Measurements from ENCODE around the gene CD63. TPM values are rescaled to one million over a fixed set of nuclear protein-coding genes. Genes with fewer than 3 reads are reported as not detected.
A peak's percentile ranks its signal among the peaks of the same experiment; 100 is the strongest.

CD63 gene
- total and polyA plus RNA-seq, 2 of the 4 experiments (the other 2 are of a cell fraction) = 995 to 1,398 TPM

GRCh38 chr12:55738123-55739024 is 9.6 kb upstream of the CD63 start:
- POLR2A ChIA-PET (ENCODE audit: unreplicated experiment) = interaction anchor here (0.5 to 1.6 kb wide), 3 partner anchors 9 to 380 kb away, joined by 3 to 5 read pairs (median 4); partner anchors contain the start of genes CD63 and ZC3H10
- intact Hi-C loops (cut with micrococcal nuclease) = loop anchor here (1.0 to 5.0 kb wide), 6 partner anchors 59 to 367 kb away; partner anchors contain the start of gene RPS26
- DNase-seq = peak; percentile 82

More at GRCh38 chr12:55738123-55739024, 9.6 kb upstream of the CD63 start:
- H2BK120ac ChIP-seq (ENCODE audit: low read depth, low read length) = peak overlapping the region; percentile 63
- peak overlapping the region; percentile 96 for H2AFZ ChIP-seq (replicated peaks; ENCODE audit: low read length, poor library complexity)
- peaks cover 6% of the 10 kb centered on the region for H3K4me1 ChIP-seq (ENCODE audit: control insufficient read depth, insufficient read depth, low read length)
- peak overlapping the region; percentile 66 to 88; a peak in 3 of 4 replicates for H4K8ac ChIP-seq (ENCODE audit: low read depth in 2 of 2, low read length in 2 of 2)
- H4K20me1 ChIP-seq (ENCODE audit: insufficient read depth, low read length) = no peaks in the 10 kb centered on the region
- dilution Hi-C loops (cut with HindIII; ENCODE audit: low sequenced_read_pairs, unreplicated experiment) (no loop called here), in situ Hi-C loops (cut with MboI; ENCODE audit: low sequenced_read_pairs) (loop anchor here (5.0 kb wide), 1 partner anchor 204 kb away; no protein-coding TSS in a partner anchor)
- peak overlapping the region; percentile 39 for H4K91ac ChIP-seq (ENCODE audit: insufficient read depth, low read depth, low read length)
- H2AK9ac ChIP-seq (replicated peaks; ENCODE audit: low read depth, low read length, poor library complexity) = peak overlapping the region; percentile 77
- H2AK5ac ChIP-seq (ENCODE audit: low read depth, low read length) = no peak overlapping the region
- no peaks in the 10 kb centered on the region for H3K36me3 ChIP-seq (ENCODE audit: control insufficient read depth, insufficient read depth, low read length)
- peak overlapping the region; percentile 46; the same call in 1 of the 2 replicates for H2BK20ac ChIP-seq (ENCODE audit: low read depth, low read length)
- BruUV-seq (replicated peaks) = no TSS peak
- H3K27me3 ChIP-seq (ENCODE audit: control insufficient read depth, insufficient read depth, low read length) = no peaks in the 10 kb centered on the region
- peak overlapping the region; percentile 69 for H3K23ac ChIP-seq (ENCODE audit: low read depth, low read length)
- peak overlapping the region; percentile 70 for H3K4ac ChIP-seq (ENCODE audit: low read depth, low read length)
- CTCF ChIA-PET = interaction anchor here (0.6 to 2.7 kb wide), 23 partner anchors 9 to 306 kb away, joined by 3 to 16 read pairs (median 4); partner anchors contain the start of genes CD63, ORMDL2 and SARNP
- TF ChIP-seq MAFK (IDR thresholded peaks at IDR 0.05; ENCODE audit: low read depth, low read length) = peak; percentile 91
- TF ChIP-seq CTCF (conservative IDR thresholded peaks at IDR 0.05; ENCODE audit: low read depth, low read length) = peak; percentile 93
- peak; percentile 65 for TF ChIP-seq RFX5 (IDR thresholded peaks at IDR 0.05; ENCODE audit: low read depth, low read length)
- TF ChIP-seq, protein P1, sequence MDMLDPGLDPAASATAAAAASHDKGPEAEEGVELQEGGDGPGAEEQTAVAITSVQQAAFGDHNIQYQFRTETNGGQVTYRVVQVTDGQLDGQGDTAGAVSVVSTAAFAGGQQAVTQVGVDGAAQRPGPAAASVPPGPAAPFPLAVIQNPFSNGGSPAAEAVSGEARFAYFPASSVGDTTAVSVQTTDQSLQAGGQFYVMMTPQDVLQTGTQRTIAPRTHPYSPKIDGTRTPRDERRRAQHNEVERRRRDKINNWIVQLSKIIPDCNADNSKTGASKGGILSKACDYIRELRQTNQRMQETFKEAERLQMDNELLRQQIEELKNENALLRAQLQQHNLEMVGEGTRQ (IDR thresholded peaks at IDR 0.05; ENCODE audit: low read depth, low read length) = no peak
- TF ChIP-seq MXI1 (IDR thresholded peaks at IDR 0.05; ENCODE audit: borderline replicate concordance, low read depth, low read length) = peak; percentile 24; the same call in 1 of the 2 replicates
- TF ChIP-seq MAZ (IDR thresholded peaks at IDR 0.05; ENCODE audit: borderline replicate concordance, low read depth, low read length) = no peak
- TF ChIP-seq RAD21 (IDR thresholded peaks at IDR 0.05; ENCODE audit: low read length) = peak; percentile 89
- TF ChIP-seq ELK1 (IDR thresholded peaks at IDR 0.05; ENCODE audit: borderline replicate concordance, low read depth, low read length) = no peak
- no peak for TF ChIP-seq BHLHE40 (IDR thresholded peaks at IDR 0.05; ENCODE audit: low read depth, low read length)
- TF ChIP-seq SMC3 (IDR thresholded peaks at IDR 0.05; ENCODE audit: low read depth, low read length) = peak; percentile 76
- H3K56ac ChIP-seq (ENCODE audit: extremely low read depth, insufficient read depth, low read length) = peak overlapping the region; percentile 22; the same call in 1 of the 2 replicates
- H3K9me3 ChIP-seq (ENCODE audit: control insufficient read depth, insufficient read depth, low read length) = no peaks in the 10 kb centered on the region
- peaks cover 0 to 11% of the 10 kb centered on the region in 2 experiments; a peak in 1 of 4 replicates for H3K79me1 ChIP-seq (ENCODE audit: low read depth in 1 of 2, low read length in 2 of 2)
- H3K4me2 ChIP-seq (ENCODE audit: low read depth, low read length) = peak overlapping the region; percentile 92
- H3K27ac ChIP-seq (ENCODE audit: insufficient read depth, low read length) = peak overlapping the region; percentile 47
- H3K4me3 ChIP-seq (ENCODE audit: insufficient read depth, low read depth, low read length) = peak overlapping the region; percentile 68
- peak overlapping the region; percentile 8 for H3K18ac ChIP-seq (ENCODE audit: low read depth, low read length)
- H4K5ac ChIP-seq (ENCODE audit: low read depth, low read length) = peak overlapping the region; percentile 42
- ATAC-seq (ENCODE audit: low read depth) = peak; percentile 75
- H2BK15ac ChIP-seq (ENCODE audit: low read depth, low read length) = peak overlapping the region; percentile 25; the same call in 1 of the 3 replicates
- H3K9ac ChIP-seq (ENCODE audit: low read depth, low read length) = peak overlapping the region; percentile 76
- peak overlapping the region; percentile 38 for H2BK5ac ChIP-seq (ENCODE audit: low read depth, low read length, poor library complexity, severe bottlenecking)
- H3K14ac ChIP-seq (replicated peaks; ENCODE audit: low read depth, low read length) = peak overlapping the region; percentile 80
- WGBS, 2 experiments (ENCODE audit: extremely low coverage in 2 of 2, insufficient read length in 1 of 2) = no CpG with 5 or more reads among the region's 14 CpGs
- H3K9me1 ChIP-seq (ENCODE audit: insufficient read depth, low read length) = peaks cover 6% of the 10 kb centered on the region; the same call in 1 of the 2 replicates
